NCI-H1930 (cell line): ENCODE measurements around the gene SBK3.
"Not testable (repeated sequence)": the region's sequence is repeated elsewhere in the genome, so short reads cannot be mapped to it uniquely, and the experiment has no call there.

Source experiments
- DNase-seq, 2 experiments: peaks; one replicate each; lab custom pipeline; 2025; lab: John Stamatoyannopoulos, UW

Gene SBK3, protein sequence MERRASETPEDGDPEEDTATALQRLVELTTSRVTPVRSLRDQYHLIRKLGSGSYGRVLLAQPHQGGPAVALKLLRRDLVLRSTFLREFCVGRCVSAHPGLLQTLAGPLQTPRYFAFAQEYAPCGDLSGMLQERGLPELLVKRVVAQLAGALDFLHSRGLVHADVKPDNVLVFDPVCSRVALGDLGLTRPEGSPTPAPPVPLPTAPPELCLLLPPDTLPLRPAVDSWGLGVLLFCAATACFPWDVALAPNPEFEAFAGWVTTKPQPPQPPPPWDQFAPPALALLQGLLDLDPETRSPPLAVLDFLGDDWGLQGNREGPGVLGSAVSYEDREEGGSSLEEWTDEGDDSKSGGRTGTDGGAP

DNA sequence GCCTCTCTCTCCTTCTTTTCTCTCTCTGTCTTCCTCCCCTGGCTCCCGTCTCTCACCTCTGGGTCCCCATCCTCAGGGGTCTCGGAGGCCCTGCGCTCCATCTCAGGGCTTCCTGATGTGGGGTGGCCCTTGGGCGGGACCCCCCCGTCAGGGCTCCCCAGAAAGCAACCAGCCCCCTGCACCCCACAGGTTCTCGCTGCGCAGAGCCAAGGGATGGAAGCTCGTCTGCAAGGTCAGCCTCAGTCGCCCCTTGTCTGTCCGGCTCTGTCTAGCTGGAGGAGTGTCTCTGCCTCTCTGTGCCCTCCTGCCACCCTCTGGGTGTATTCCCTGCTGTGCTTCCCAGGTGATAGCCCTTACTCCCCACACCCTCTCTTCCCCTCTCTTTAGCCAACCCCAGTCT is at the start of gene SBK3:
TSS of gene SBK3 (minus strand) at position 101 of the 400 bp plus-strand sequence. CDS start at position 101, 0 bp downstream.
- DNase-seq, result no peak

DNA sequence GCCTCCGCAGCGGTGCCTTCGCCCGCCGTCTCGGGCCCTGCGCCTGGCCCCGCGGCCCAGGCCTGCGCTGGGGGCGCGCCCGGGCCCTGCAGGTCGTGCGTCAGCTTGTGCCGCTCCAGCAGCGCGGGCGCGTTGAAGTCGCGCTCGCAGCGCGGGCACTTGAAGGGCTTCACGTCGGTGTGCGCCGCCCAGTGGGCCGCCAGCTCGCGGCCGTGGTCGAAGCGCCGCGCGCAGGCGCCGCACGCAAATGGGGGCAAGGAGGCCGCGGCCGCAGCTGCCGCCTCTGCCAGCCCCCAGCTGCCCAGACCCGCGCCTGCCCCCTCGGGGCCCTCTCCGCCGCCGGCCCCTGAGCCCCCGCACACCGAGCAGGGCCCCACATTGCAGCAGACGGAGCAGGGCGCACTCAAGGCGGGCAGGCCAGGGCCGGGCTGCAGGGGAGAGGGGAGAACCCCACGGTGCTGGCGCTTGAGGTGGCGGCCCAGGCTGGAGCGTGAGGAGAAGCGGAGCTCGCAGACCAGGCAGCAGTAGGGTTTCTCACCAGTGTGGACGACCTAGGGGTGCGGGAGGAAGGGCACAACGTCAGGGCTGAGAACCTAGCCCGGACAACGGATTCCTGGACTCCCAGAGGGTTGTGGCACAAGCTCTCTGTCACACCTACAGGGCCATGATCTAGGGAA is 47.9 kb upstream of the SBK3 start:
- DNase-seq, result no peak

DNA sequence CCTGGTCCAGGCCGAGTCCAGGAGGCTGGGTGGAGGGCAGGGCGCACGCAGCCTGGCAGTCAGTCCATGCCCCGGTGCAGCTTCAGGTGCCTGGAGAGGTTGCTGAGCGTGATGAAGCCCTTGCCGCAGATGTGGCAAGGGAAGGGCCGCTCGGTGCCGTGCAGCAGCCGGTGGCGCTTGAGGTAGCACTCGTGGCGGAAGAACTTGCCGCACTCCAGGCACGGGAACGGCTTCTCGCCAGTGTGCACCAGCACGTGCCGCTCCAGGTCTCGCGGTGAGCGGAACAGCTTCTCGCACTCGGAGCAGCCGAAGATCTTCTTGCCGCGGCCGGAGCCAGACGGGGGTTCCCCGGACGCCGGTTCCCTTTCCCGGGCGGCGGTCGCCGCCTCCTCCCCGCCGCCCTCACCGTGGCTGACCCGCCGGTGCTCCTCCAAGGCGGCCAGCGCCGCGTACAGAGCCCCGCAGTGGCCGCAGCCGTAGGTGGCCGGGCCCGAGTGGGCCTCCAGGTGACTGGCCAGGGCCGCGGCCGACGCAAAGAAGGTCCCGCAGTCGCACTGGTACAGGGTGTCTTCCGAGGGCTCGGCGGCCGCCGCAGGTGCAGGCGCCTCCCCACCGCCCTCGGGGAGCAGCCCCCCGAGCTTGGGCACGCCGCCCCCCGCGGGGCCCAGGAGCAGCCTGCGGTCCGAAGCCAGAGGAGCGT is 47.2 kb upstream of the SBK3 start:
- DNase-seq, result no peak

DNA sequence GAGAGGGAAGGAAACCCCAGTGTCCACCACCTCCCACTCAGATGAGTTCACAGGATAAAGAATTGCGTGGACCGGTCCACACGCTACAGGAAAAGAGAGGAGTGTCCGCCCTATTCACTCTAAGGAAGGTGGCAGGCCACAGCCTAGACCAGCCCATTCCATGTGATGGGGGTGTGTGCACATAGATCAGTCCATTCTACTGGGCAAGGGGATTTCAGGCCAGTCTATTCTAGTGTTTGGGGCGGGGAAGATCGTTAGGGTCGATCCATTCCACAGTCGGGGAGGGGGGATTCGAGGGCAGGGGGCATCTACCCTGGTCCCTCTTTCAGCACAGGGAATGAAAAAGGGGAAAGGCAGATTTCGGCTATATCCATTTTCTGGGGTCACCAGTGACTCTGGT is 46.2 kb upstream of the SBK3 start:
- peak in 1 of 2 experiments; percentile 25 for DNase-seq

DNA sequence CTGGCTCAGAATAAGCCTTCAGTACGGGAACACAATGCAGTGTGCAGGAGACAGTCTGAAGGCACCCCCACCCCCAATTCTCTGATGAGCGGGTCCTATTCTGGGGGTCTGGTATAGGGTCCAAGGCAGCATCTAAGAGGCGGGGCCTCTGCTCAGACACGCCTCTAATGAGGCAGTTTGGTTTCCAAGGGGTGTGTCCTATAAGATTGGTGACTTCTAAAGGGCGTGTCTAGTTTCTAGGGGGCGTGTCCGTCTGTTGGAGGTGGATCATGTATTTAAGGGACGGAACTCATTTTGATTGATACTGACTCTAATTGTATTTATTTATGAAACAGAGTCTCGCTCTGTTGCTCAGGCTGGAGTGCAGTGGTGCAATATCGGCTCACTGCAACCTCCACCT is 45.3 kb upstream of the SBK3 start:
- DNase-seq, result no peak

DNA sequence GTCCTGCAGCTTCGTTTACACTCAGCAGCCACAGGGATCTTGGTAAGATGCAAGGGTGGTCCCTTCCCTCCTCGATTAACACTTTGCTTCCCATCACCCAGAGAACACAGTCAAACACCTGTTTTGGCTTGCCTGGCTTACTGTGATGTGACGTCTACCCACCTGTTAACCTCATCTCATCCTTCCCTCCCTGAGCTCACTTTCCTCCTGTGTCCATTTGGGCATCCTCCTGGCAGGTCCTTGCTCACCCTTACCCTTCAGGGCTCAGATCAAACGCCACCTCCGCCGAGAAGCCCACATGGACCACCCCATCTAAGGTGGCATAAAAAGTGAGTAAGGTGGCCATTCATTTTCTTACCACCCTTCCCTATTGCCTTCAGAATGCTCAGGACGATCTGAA is 44.8 kb upstream of the SBK3 start:
- no peak for DNase-seq

DNA sequence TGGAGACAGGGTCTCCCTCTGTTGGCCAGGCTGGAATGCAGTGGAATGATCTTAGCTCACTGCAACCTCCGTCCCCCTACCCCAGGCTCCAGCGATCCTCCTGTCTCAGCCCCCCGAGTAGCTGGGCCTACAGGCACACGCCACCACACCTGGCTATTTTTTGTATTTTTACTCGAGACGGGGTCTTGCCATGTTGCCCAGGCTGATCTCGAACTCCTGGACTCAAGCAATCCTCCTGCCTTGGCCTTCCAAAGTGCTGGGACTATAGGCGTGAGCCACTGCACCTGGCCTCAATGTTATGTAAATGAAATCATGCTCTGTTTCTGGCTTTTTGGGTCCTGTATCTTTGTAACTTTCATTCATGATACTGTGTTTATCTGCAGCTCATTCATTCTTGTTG is 43.4 kb upstream of the SBK3 start:
- DNase-seq, result no peak

DNA sequence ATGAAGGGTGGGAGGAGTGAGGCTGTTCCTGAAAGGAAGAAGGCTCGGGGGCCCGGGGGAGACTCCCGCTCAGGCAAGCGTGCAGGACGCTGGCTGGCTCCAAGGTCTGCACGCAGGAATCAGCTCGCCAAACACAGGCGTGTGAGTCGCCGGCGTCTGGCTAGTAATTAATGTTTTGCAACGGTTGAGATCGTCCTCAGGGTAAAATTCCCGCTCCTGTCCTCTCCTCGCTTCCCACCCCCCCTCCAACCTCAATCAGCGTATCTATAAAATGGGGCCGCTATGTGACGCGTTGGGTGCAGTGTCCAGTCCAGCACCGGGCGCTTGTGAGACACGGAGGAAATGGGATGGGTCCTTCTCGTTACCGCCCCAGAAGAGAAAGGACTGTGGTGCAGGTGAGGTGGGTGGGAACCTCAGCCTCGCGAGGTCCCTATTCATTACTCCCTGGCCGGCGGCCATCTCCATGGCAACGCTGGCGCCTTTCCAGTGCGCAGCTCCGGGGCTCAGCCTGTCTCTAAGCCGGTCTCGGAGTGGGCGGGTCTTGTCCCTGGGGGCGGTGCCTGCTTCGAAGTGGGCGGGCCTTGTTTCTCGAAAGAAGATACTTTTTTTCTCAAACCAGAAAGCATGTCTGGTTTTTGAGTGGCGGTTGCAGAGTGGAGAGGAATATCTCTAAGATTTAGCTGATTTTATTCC is 41.8 kb upstream of the SBK3 start:
- DNase-seq, result peak; percentile 95 to 97

DNA sequence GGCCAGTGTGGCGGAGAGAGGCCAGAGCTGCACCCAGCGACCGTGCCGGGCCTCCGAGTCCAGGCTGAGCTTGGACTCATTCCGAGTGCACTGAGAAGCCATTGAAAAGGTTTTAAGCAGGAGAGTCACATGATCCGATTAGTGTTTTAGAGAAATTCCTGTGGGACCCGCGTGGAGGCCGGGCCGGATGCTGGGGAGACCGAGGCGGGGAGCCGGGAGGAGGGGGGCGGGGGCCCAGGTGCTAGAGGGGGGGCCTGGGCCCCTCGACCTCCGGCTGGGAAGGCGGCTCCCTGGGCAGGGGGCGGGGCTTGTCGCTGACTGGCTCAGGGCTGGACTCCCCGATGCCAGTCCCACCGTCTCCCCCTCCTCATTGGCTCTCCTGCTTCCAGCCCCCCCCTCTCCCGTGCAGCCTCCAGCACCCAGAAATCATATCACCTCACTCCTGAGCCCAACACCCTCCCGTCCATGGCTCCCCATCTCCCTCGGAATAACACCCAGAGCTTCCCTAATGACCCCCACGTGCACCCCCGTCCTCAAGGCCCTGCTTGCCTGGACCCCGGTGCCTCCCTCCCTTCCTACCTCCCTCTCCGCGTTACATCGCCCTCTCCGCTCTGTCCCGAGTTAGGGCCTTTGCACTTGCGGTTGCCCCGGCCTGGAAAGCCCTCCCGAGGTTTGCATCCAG is 40.5 kb upstream of the SBK3 start:
- peak in 1 of 2 experiments; percentile 27 for DNase-seq

DNA sequence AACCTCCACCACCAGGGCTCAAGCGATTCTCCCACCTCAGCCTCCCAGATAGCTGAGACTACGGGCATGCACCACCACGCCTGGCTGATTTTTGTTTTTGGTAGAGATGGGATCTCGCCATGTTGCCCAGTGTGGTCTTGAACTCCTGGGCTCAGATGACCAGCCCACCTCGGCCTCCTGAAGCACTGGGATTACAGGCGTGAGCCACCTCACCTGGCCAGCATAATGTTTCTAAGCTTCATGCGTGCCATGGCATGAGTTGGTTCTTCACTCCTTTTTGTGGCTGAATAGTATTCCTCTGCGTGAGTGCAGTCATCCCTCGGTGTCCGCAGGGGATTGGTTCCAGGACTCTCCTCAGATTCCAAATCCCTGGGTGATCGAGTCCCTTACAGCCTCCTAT is 39.5 kb upstream of the SBK3 start:
- no peak for DNase-seq

DNA sequence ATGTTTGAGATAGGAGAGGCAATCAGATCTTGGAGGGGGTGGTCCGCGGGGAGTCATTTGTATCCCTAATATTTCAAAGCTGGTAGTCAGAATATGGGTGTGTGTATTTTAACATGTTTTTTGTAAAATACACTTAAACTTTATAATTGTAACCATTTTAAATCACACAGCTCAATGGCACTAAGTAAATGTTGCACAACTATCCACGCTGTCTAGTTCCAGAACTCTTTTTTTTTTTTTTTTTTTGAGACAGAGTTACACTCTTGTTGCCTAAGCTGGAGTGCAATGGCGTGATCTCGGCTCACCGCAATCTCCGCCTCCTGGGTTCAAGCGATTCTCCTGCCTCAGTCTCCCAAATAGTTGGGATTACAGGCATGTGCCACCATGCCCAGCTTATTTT is 38.6 kb upstream of the SBK3 start:
- DNase-seq, result not testable (repeated sequence)

DNA sequence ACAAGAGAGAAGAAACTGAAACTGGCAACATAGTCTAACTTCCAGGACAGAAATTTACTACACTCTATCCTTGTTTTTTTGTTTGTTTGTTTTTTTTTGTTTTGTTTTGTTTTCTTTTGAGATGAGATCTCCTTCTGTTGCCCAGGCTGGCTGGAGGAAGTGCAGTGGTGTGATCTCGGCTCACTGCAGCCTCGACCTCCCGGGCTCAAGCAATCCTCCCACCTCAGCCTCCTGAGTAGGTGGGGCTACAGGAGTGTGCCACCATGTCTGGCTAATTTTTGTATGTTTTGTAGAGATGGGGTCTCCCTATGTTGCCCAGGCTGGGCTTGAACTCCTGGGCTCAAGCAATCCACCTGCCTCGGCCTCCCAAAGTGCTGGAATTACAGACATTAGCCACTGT is 36.9 kb upstream of the SBK3 start:
- DNase-seq, result not testable (repeated sequence)

DNA sequence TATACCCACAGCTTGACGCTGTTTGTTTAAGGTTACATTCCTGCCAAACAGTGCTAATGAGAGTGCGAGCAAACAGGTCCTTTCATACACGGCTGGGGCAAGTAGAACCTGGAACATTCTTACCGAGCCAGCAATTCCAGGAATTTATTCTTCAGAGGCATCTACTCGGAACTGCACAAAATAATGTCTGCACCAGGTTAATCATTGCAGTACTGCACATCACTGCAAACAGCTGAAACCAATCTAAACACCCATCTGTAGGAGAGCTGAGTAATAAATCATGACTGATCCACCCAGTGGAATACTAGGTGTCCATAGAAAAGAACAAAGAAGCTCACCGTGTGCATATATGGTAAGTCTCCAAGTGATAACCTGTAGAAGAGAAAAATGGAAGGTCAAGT is 36.5 kb upstream of the SBK3 start:
- no peak for DNase-seq

DNA sequence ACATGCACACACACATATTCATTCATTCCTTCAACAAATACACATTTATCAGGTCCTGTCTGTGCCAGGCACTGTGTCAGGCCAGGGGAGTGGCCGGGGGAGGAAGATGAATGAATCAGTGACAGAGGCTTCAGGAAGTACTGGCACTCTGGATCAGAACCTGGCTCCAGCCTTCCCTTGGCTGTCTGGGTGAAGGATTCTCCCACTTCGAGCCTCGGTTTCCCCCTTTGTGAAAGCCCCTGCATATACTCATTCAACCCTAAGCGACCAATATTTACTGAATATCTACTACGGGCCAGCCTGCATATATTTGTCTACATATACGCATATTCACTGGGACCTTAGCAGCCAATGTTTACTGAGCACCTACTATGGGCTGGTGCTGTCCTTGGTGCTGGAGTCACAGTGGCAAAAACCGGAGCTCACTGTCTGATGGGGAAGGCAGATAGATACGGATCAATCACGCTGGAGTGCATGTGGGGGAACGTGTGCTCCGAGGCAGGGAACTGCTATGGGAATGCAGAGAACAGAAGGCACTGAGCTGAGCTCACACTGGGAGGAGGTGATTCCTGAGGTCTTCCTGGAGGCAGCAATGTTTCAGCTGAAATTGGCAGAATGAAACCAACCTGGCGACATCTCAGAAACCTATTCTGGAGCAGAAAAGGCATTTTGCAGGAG is 35.9 kb upstream of the SBK3 start:
- DNase-seq, result no peak

DNA sequence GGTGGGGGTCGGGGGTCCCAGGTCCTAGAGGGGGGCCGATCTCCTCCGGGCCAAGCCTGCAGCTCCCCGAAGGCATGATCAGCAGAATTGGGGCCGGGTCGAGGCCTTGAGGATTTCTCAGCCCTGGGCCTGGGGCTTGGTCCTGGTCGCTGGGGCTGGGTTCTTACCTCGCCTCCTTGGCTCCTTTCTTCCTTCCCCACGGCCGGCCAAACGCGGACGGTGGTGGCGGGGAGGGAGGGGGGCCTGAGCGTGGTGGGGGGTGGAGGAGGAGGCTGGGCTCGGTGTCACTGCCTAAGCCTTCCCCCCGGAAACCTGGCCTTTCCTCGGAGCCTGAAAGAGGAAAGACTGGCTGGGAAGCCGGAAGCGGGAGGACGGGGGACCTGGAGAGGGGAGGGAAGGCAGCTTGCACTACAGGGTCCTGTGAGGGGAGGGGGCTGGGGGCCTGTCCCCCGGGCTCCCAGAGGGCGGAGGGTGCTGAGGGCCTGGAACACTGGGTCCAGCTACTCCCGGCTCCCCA is 35.3 kb upstream of the SBK3 start, which contains the start of gene ZNF579:
TSS of gene ZNF579 (minus strand) at position 221 of the 517 bp plus-strand sequence. CDS start 1,209 bp downstream, outside the sequence.
- peak; percentile 89 to 92 for DNase-seq

DNA sequence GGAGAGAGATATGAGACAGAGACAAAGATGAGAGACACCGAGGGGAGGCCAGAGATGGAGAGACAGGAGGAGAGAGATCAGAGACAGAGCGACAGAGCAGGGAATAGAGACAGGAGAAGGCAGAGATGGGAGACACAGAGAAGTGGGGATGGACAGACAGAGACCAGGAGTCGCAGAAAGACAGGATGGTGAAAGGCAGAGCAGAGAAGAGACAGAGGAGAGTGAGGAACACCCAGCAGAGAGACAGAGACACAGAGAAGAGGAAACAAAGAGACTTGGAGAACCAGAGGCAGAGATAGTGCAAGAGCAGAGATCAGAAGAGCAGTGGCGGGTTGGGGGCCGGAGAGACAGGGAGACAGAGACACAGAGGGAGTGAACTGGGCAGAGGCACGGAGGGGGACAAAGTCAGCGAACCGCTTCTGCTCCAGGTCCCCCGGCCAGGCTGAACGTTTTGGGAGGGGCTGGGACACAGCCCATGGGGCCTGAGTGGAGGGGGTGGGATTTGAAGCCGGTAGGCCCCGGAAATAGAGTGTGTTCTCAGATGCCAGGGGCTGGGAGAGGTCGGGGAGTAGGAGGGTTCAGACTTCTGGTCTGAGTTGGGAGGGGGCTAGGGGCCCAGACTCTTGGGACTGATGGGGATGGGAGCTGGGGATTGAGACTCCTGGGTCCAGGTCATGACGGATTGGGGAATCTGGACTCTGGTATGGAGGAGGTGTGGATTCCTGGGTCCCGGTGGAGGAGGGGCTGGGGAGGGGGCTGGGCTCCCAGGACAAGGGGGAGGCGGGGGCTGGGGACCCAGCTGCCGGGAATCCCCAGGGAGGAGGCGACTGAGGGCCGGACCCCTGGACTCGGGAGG is 34.7 kb upstream of the SBK3 start:
- DNase-seq, result no peak

DNA sequence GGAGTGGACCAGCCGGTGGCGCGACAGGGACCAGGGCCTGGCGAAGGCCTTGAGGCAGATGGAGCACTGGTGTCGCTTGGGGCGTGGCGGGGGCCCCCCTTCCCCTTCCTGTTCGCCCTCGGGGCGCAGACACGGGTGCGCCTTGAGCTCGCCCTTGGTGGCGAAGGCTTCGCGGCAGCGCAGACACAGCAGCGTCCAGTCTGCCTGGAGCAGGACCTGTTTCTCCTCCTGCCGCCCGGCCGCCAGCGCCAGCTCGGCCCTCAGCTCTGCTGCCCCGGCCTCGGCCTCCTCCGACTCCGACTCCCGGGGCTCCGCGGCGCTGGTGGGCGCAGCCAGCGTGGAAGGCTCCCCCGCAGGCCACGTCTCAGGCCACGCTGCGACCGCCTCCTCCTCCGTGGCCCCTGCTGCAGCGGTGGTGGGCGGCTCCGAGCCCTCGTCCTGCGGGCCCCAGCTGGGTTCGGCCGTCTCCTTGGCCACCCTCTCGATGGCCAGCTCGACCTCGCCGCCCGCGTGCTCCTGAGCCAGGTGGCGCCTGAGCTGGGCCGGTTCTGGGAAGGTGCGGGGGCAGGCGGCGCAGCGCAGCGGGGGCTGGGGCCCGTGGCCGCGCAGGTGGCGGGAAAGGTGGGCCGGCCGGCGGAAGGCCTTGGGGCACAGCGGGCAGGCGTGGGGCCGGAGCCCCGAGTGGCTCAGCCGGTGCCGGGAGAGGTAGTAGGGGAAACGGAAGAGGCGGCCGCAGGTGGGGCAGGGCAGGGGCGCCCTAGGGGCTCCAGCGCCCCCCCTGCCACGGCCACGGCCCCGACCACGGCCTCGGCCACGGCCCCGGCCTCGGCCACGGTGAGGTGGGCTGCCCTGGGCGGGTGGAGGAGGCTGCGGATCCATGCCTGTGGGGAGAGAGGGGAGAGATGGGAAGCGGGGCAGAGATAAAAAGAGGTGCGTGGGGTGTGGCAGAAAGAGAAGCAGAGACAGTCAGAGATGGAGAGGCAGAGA is 33.7 kb upstream of the SBK3 start:
- no peak for DNase-seq

DNA sequence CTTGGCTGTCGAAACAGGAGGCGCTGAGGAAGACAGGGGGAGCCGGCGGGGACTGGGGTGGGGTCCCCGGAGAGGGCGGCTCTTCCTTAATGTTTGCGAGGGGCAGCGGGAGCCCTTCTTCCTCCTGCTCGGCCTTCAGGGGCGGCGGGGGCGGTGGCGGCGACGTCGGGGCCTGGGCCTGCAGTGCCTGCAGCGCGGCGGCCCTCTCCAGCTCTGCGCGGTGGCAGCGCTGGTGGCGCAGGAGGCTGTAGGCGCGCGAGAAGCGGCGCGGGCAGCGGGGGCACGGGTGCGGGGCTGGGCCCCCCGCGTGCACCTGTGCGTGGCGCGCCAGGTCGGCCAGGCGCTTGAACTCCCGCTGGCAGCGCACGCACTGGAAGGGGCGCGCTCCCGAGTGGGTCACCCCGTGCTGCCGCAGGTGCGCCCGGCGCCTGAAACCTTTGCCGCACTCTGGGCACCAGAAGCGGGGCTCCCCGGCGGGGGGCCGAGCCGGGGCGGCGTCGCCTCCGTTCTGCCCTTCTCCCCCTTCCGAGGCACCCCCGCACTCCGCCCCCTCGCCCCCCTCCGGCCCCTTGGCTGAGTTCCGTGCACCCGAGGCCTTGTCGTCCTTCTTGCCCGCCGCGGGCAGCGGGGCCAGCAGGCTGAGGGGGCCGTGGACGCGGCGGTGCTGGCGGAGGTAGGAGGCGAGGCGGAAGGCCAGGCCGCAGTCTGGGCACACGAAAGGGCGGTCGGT is 32.9 kb upstream of the SBK3 start:
- no peak for DNase-seq
